D721Med (cell line): ENCODE results near the gene RGS6.

Experiments
- DNase-seq: peaks from one replicate; pipeline ENCODE4 v3.0.0; 2011; ENCODE audit warnings: low spot score; ENCODE audit not compliant: insufficient read length
- FAIRE-seq: peaks from 2 replicates; lab custom pipeline; 2011; peaks lifted over from hg19 to GRCh38; lab: Jason Lieb, UNC
- TF ChIP-seq, protein P1 (sequence below): IDR thresholded peaks from 2 replicates; pipeline ENCODE4 v1.5.1; 2012; ENCODE audit warnings: mild to moderate bottlenecking, control low read depth; ENCODE audit not compliant: insufficient read depth; ENCODE audit errors: missing control alignments

The RGS6 gene

DNA sequence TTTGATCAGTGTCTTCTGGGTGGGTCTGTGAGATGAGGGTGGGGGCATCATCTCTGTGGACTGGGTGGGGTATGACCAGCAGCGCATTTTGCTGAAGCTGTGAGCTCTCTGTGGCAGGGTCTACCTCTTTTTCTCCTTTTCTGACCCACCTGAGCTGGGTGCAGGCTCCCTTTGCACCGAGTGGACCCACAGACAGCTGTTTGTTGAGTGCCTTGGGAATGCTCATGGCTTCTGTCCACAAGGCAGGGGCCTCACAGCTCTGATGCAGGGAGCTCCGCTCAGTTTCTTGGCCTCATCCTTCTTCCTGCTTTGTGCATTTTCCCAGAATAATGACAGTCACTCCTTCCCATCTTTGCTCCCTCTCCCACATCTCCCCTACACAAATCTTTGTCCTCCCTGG, 581.1 kb downstream of the RGS6 start:
- TF ChIP-seq, protein P1, sequence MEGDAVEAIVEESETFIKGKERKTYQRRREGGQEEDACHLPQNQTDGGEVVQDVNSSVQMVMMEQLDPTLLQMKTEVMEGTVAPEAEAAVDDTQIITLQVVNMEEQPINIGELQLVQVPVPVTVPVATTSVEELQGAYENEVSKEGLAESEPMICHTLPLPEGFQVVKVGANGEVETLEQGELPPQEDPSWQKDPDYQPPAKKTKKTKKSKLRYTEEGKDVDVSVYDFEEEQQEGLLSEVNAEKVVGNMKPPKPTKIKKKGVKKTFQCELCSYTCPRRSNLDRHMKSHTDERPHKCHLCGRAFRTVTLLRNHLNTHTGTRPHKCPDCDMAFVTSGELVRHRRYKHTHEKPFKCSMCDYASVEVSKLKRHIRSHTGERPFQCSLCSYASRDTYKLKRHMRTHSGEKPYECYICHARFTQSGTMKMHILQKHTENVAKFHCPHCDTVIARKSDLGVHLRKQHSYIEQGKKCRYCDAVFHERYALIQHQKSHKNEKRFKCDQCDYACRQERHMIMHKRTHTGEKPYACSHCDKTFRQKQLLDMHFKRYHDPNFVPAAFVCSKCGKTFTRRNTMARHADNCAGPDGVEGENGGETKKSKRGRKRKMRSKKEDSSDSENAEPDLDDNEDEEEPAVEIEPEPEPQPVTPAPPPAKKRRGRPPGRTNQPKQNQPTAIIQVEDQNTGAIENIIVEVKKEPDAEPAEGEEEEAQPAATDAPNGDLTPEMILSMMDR, result no peak
- DNase-seq (no peak), FAIRE-seq (no peak)

DNA sequence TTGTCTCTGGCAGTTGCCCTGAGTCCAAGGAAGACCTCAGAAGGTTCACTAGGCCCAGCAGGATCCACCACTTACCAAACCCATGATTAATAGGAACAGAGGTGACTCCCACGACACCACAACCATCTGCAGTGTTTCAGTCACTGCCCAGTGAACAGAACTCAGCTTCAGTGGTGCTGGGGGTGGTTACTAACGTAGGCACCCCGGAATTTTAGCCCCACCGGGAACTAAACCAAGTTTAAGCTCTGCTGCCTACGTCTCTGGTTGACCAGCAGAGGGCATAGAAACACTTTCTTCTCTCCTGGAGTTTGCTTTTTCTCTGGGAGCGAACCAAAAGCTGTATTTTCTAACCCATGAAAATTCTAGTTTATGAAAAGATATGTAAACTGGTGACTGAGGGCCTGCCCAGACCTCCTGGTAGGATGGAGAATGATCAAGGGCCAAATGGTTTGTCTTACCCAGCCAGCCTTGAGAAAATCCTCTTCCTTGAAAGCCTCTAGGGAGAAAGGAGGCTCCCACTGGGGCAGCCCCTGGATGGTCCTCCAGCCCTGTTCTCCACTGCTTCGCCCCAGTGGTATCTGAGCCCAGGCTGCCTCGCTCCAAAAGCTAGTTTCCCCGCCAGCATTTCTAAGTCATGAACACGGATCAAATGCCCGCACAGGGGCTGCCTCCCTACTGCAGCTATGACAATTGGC, 581.9 kb downstream of the RGS6 start:
- TF ChIP-seq, protein P1, result peak; percentile 63
- DNase-seq (no peak), FAIRE-seq (no peak)

DNA sequence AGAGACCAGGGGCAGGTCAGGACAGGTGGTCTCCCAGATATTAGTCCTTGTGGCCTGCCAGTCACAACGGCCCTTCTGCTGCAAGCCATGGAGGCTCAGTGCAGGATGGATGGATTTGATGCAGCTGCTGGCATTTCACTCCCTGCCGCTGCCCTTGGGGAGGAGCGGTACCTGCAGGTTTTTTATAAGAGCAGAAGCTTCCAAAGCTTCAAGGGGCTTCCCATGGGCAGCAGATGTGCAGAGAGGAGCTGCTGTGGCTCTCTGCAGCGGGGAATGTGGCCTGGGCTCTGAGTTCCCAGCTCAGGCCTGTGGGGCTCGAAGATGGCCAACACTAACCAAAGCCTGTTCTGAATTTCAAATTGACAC, 582.4 kb downstream of the RGS6 start:
- TF ChIP-seq, protein P1, result no peak
- FAIRE-seq, result no peak
- no peak for DNase-seq

DNA sequence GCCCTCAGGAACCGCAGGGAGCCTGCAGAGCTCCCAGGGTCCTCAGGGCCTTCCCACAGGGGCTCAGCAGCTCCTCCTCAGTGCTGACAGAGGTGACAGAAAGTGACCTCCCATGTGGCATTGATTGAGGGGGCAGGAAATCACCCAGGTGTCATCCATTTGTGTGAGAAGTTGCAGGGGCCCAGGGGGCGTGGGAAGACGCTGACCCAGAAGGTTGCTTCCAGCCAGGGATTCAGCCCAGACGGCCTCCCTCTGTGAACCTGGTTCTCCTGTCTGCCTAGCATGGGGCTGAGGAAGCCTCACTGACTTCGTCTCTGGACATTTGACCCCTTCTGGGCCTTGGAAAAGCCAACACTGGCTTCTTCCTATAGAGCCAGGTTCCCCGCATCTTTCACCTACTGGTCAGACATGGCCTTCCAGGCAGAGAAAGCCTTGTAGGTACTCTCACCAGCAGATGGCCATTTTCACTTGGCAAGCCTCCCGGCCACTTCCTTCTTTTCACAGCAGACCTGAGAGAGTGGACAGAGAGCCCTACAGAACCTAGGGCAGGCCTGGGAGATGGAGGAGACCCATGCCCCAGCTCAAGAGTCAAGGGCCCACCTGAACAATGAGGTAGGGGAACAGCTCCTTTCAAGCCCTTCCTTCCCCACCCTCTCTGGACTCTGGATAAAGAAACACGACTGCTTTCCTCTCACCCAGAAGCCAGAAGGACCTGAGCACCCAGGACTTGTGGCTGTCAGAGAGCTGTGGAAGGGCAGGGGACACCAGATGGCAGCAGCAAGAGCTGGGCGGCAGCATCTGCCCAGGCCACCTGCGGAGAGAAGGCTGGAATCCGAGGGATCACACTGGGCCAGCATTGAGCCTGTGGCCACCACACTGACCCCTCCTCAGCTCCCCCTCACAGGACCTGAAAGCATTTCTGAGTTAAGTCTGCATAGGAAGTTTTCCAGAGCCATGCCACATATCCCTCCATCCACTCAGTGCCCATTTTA, 583.8 kb downstream of the RGS6 start:
- no peak for FAIRE-seq

DNA sequence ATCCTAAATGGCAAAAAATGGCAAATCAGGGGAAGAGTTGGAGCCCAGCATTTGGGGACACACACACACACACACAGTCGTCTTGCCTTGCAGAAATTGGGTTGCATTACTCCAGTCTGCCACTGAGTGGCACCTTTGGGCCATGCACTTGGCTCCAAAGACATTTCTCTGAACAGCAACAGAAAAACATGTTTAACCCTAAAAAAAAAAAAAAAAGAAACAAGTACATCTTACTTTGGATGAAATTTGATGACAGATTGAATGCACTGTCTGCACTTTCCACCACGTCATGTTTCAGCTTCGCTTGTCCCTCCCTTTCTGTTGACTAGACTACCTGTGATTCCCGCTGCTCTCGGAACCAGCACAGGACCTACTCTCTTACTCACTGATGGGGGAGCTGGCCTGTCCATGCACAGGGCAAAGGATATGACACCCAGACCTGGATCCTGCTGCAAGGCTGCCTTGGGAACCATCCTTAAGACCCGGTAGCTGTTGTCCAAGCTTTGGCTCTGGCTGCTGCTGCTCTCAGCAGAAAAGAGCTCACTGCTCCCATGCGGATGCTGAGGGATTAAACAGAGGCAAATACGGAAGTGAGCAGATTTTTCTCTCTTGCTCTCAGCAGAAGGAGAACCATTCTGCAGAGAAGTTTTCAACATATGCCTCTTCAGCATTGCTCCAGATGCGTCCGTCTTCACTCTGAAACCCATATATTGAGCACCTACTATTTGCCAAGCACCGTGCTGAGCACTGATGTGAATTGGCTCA, 584.9 kb downstream of the RGS6 start:
- DNase-seq (no peak), FAIRE-seq (no peak)
- TF ChIP-seq, protein P1, result peak; percentile 96

More for the DNA sequence above, 583.8 kb downstream of the RGS6 start:
- TF ChIP-seq, protein P1, result no peak
- no peak for DNase-seq

DNA sequence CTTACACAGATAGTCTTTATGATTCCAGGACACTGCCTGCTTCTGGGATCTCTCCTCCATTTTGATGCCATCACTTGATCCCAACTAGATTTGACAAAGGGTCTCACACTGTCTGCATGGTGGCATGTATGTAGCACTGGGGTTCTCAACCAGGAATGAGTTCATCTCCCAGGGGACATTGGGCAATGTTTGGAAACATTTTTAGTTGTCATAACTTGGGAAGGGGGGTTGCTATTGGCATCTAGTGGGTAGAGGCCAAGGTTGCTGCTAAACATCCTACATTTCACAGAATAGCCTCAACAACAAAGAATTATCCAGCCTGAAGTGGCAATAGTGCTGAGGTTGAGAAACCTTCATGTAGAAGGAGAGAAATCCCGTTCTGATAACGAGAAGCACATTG, 585.5 kb downstream of the RGS6 start:
- TF ChIP-seq, protein P1, result no peak
- no peak for DNase-seq
- no peak for FAIRE-seq
